Measurements from ENCODE around the gene EFCAB13.

DNA sequence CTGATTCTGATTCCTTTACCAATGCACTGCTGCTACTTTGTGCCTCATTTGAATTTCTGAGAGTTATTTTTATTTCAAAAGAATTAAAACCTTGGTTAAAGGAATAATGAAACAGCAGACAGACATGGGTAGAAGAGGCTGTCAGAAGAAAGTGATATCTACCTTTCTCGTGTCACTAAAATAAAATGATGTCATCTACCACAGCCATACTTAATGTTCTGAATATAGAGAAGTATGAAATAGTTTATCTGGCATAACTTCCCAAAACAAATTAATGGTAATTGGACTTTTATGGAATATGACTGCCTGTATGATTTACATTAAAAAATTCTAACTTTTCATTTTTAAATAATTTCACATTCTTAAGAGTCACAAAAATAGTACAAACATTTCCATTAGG is 52.5 kb downstream of the EFCAB13 start:
- TF ChIP-seq, protein P1, sequence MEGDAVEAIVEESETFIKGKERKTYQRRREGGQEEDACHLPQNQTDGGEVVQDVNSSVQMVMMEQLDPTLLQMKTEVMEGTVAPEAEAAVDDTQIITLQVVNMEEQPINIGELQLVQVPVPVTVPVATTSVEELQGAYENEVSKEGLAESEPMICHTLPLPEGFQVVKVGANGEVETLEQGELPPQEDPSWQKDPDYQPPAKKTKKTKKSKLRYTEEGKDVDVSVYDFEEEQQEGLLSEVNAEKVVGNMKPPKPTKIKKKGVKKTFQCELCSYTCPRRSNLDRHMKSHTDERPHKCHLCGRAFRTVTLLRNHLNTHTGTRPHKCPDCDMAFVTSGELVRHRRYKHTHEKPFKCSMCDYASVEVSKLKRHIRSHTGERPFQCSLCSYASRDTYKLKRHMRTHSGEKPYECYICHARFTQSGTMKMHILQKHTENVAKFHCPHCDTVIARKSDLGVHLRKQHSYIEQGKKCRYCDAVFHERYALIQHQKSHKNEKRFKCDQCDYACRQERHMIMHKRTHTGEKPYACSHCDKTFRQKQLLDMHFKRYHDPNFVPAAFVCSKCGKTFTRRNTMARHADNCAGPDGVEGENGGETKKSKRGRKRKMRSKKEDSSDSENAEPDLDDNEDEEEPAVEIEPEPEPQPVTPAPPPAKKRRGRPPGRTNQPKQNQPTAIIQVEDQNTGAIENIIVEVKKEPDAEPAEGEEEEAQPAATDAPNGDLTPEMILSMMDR (conservative IDR thresholded peaks at IDR 0.05 in 1 of 2, IDR thresholded peaks at IDR 0.05 in 1 of 2; ENCODE audit: low read depth in 1 of 2, low read length in 2 of 2): no peak
- no peak for TF ChIP-seq EZH2 (IDR thresholded peaks at IDR 0.05; ENCODE audit: low read length, missing control alignments)

All from fibroblast of lung (primary cell).